ENCODE measurements around the gene GSTM4.
"Not testable (repeated sequence)": the region's sequence is repeated elsewhere in the genome, so short reads cannot be mapped to it uniquely, and the experiment has no call there.

Gene GSTM4

DNA sequence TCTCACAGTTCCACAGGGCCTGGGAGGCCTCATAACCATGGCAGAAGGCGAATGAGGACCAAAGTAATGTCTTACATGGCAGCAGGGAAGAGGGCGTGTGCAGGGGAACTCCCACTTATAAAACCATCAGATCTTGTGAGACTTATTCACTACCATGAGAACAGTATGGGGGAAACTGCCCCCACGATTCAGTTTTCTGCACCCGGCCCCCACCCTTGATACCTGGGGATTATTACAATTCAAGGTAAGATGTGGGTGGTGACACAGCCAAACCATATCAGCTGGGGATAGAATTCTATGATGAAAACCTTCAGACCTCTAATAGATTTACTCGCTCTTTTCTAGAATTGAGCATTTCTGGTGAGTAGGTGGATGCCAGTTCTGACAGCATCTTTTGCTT lies 38.5 kb downstream of the GSTM4 start:
- not testable (repeated sequence) for FAIRE-seq

DNA sequence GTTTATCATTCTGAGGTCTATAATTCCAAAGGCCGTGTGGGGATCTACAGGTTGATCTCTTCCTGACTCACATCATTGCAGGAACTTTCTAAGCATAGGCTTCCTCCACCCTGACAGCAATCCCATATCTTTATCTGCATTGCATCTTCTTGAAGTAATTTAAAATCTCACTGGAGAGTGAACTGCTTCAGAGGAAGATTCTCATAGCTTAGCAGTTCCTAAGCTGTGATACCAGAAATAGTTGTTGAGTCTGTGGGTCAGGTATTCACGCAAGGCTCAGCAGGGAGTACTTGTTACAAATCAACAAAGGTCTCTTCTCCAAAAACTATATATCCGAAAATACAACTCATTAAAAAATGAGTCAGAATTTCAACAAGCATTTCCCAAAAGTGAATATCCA lies 39.2 kb downstream of the GSTM4 start:
- not testable (repeated sequence) for DNase-seq (ENCODE audit: insufficient read length, low spot score); FAIRE-seq

More for the DNA sequence above, 38.5 kb downstream of the GSTM4 start:
- DNase-seq (ENCODE audit: insufficient read length, low spot score) = not testable (repeated sequence)

DNA sequence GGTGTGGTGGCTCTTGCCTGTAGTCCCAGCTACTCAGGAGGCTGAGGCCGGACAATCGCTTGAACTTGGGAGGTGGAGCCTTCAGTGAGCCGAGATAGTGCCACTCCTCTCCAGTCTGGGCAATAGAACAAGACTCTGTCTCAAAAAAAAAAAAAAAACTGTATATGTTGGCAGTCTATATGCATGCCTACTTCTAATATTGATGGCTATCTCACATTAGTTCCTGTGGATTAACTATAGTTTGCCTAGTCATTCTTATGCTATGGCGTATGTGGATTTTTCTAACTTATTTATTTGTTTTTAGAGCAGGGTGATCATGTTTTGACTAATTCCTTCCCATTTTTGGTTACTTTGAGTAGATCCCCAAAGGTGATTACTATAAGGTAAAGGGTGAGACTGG lies 41.2 kb downstream of the GSTM4 start:
- FAIRE-seq (no peak), DNase-seq (ENCODE audit: insufficient read length, low spot score) (no peak)

DNA sequence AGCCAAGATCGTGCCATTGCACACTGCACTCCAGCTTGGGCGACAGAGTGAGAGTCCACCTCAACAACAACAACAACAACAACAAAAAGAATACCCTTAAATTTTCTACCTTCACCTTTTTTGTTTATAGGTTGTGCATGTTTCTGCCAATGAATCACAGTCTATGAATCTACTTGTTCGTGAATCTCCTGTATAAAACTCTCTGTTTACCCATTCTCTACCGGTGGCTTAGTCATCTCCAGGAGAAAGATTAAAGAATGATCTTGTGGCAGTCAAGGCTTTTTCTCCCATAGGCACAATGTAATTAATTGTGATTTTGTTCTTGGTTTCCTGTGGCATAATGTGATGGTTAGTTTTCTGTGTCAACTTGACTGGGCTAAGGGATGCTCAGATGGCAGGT lies 42.0 kb downstream of the GSTM4 start:
- not testable (repeated sequence) for FAIRE-seq; DNase-seq (ENCODE audit: insufficient read length, low spot score)

DNA sequence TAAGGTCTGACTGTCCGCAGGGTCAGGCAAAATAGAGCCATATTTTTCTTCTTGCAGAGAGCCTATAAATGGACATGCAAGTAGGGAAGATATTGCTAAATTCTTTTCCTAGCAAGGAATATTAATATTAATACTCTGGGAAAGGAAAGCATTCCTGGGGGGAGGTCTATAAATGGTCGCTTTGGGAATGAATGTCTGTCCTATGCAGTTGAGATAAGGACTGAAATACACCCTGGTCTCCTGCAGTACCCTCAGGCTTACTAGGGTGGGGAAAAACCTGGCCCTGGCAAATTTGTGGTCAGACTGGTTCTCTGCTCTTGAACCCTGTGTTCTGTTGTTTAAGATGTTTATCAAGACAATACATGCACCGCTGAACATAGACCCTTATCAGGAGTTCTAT lies 47.0 kb downstream of the GSTM4 start:
- not testable (repeated sequence) for FAIRE-seq; DNase-seq (ENCODE audit: insufficient read length, low spot score)

DNA sequence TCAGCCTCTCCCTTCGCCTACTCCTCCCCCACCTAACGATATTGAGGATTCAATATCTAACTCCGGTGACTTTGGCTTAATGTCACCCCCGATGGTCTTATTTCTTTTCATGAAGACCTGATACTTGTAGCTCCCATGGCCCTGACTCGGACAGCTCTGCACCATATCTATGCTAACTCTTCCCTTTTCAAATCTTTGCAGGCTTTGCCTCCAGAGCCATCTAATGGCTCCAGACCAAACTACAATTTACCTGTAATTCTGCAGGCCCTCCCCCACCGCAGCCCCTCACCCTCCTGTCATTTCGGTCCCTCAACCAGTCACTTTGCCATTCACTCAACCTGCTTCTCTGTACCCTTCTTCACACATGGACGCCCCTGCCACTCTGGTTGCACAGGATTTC lies 48.3 kb downstream of the GSTM4 start:
- FAIRE-seq (no peak), DNase-seq (ENCODE audit: insufficient read length, low spot score) (no peak)

DNA sequence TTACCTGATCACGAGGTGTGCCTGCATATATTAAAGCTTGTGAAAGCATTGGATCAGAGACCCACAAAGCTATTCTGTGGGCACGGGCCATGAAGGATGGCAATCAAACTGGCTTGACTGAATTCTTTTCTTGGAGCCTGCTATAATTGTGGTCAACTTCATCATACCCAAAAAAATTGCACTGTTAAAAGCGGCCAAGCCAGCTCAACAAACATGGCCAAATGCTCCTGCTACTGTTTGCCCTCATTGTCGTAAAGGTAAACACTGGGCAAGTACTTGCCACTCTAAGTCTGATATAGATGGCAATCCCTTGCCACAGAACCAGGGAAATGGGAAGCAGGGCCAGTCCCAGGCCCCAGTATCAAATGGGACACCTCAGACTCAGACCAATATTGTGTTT lies 49.5 kb downstream of the GSTM4 start:
- DNase-seq (ENCODE audit: insufficient read length, low spot score) (no peak), FAIRE-seq (no peak)

DNA sequence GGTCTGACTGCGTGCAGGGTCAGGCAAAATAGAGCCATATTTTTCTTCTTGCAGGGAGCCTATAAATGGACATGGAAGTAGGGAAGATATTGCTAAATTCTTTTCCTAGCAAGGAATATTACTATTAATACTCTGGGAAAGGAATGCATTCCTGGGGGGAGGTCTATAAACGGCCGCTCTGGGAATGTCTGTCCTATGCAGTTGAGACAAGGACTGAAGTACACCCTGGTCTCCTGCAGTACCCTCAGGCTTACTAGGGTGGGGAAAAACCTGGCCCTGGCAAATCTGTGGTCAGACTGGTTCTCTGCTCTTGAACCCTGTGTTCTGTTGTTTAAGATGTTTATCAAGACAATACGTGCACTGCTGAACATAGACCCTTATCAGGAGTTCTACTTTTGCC lies 53.0 kb downstream of the GSTM4 start:
- not testable (repeated sequence) for DNase-seq (ENCODE audit: insufficient read length, low spot score); FAIRE-seq

DNA sequence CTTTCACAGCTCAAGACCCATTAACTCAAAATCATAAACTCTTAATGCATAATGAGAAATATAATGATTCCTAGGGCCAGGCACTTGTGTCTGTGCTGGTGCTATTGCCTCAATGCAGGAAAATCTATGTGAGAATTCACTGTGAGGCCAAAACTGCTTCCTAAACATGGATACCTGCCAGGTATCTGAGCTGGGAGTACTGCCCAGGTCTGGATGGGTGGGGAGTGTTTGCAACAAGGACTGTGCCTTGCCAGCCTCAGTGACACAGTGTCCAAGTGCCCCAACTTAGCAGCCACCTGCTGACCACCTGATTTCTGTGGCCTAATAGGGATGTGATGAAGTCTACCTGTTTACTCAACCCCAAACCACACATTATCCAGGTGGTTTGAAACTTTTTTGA lies 53.9 kb downstream of the GSTM4 start:
- FAIRE-seq; DNase-seq (ENCODE audit: insufficient read length, low spot score): not testable (repeated sequence)

All from GM19239 (cell line).